CD4-positive, alpha-beta T cell (primary cell): ENCODE data around the gene CLCN2. TPM values are rescaled to one million over a fixed set of nuclear protein-coding genes. Genes with fewer than 3 reads are reported as not detected.
A peak's percentile ranks its signal among the peaks of the same experiment; 100 is the strongest.

Source experiments
- ATAC-seq: fragments of 200-7000 bp; cut with Tn5 transposase; one replicate; pipeline ENCODE4 v1.10.0; 2022; ENCODE audit warnings: mild to moderate bottlenecking; ENCODE audit not compliant: poor library complexity
- CTCF ChIA-PET: fragments of 350-600 bp; sonication (Branson Sonifier 250); formaldehyde crosslinking; loops from one replicate; lab custom pipeline; 2021; ENCODE audit warnings: antibody characterized with exemption, inconsistent platforms; lab: Charles Lee
- POLR2A ChIA-PET: fragments of 350-600 bp; sonication (Branson Sonifier 250); formaldehyde crosslinking; loops from one replicate; lab custom pipeline; 2021; ENCODE audit warnings: antibody characterized with exemption, inconsistent platforms; lab: Charles Lee
- DNase-seq, 14 experiments: peaks; one replicate each; pipeline ENCODE4 v3.0.0-alpha.2; 2013 to 2020; ENCODE audit warnings: mixed read lengths in 2 of 14
- H3K27ac ChIP-seq, 2 donors: one replicate each; pipeline versions ENCODE4 v1.5.1 to v1.7.0; 2013; ENCODE audit warnings: low read length in 2 of 2, low read depth in 1 of 2, mild to moderate bottlenecking in 1 of 2
- H3K27me3 ChIP-seq, 2 experiments: 1 replicate in 1 of 2; 2 replicates in 1 of 2; pipeline versions ENCODE4 v1.6.1 to v1.7.0; 2013; ENCODE audit warnings: low read length in 2 of 2, control low read depth in 1 of 2, mild to moderate bottlenecking in 1 of 2, moderate library complexity in 1 of 2; ENCODE audit not compliant: insufficient read depth in 2 of 2, control insufficient read depth in 1 of 2
- H3K36me3 ChIP-seq: one replicate; pipeline ENCODE4 v1.6.1; 2013; ENCODE audit warnings: low read length, control low read depth; ENCODE audit not compliant: insufficient read depth
- H3K4me1 ChIP-seq: one replicate; pipeline ENCODE4 v1.6.1; 2013; ENCODE audit warnings: low read length, control low read depth; ENCODE audit not compliant: insufficient read depth
- H3K4me3 ChIP-seq: one replicate; pipeline ENCODE4 v1.5.1; 2013; ENCODE audit warnings: mild to moderate bottlenecking, low read length, moderate library complexity
- H3K9me3 ChIP-seq, 2 experiments: 1 replicate in 1 of 2; 2 replicates in 1 of 2; pipeline versions ENCODE4 v1.6.1 to v1.7.0; 2013; ENCODE audit warnings: low read length in 2 of 2, mild to moderate bottlenecking in 2 of 2, control low read depth in 1 of 2, moderate library complexity in 1 of 2; ENCODE audit not compliant: control insufficient read depth in 1 of 2, insufficient read depth in 1 of 2
- H3K27ac Mint-ChIP-seq: one replicate; pipeline ENCODE4 v1.8.0; 2020; ENCODE audit warnings: mixed read lengths
- H3K27me3 Mint-ChIP-seq: one replicate; pipeline ENCODE4 v1.8.0; 2021; ENCODE audit warnings: mixed read lengths
- H3K36me3 Mint-ChIP-seq: one replicate; pipeline ENCODE4 v1.8.0; 2021; ENCODE audit warnings: low read depth, mixed read lengths
- H3K4me1 Mint-ChIP-seq: one replicate; pipeline ENCODE4 v1.8.0; 2021; ENCODE audit warnings: low read depth, mixed read lengths
- H3K4me3 Mint-ChIP-seq: one replicate; pipeline ENCODE4 v1.8.0; 2020; ENCODE audit warnings: mild to moderate bottlenecking, mixed read lengths
- H3K9me3 Mint-ChIP-seq: one replicate; pipeline ENCODE4 v1.8.0; 2020; ENCODE audit warnings: mixed read lengths
- intact Hi-C, 2 experiments: fragments of 100-400 bp; cut with DNase I in 1 of 2; cut with micrococcal nuclease in 1 of 2; formaldehyde crosslinking; loops; one replicate each; pipeline versions ENCODE4 v1.15.1 to v1.9.0; 2023 to 2025; cut with DNase I, micrococcal nuclease
- total RNA-seq, 174 experiments: library from RNA in 2 of 174; stranded (reverse) in 2 of 174; gene quantifications; one replicate each; pipeline ENCODE4 v1.2.3 and lab custom pipeline; 2021 to 2026
- TF ChIP-seq, protein P1 (sequence below): fragments of 200-600 bp; IDR thresholded peaks from one replicate; pipeline ENCODE4 v1.8.0; 2022; ENCODE audit warnings: antibody characterized with exemption, mild to moderate bottlenecking

CLCN2 gene
- total RNA-seq, 2 experiments from 2014 or later: 3.2 to 3.5 TPM

- DNase-seq (no peak), ATAC-seq (no peak)
- Mint-ChIP-seq H3K27me3 (peaks cover 15% of the 10 kb centered on the region), H3K27ac (no peak overlapping the region), H3K4me1 (peaks cover 6% of the 10 kb centered on the region), H3K36me3 (peaks cover 17% of the 10 kb centered on the region), H3K9me3 (no peaks in the 10 kb centered on the region), H3K4me3 (no peak overlapping the region)
- ChIA-PET POLR2A (interaction anchor here (1.0 to 1.1 kb wide), 4 partner anchors 9 to 440 kb away, joined by 3 to 7 read pairs (median 4); partner anchors contain the start of gene VPS8), CTCF (interaction anchor here (1.2 to 1.9 kb wide), 3 partner anchors 10 to 178 kb away, joined by 3 to 14 read pairs (median 8); partner anchors contain the start of genes CLCN2 and POLR2H)
- Histone ChIP-seq H3K9me3 (no peaks in the 10 kb centered on the region), H3K27ac (no peak overlapping the region), H3K36me3 (peaks cover 21% of the 10 kb centered on the region), H3K27me3 (peaks cover 0 to 15% of the 10 kb centered on the region in 2 experiments), H3K4me1 (peaks cover 5% of the 10 kb centered on the region), H3K4me3 (no peak overlapping the region)
- TF ChIP-seq, protein P1, sequence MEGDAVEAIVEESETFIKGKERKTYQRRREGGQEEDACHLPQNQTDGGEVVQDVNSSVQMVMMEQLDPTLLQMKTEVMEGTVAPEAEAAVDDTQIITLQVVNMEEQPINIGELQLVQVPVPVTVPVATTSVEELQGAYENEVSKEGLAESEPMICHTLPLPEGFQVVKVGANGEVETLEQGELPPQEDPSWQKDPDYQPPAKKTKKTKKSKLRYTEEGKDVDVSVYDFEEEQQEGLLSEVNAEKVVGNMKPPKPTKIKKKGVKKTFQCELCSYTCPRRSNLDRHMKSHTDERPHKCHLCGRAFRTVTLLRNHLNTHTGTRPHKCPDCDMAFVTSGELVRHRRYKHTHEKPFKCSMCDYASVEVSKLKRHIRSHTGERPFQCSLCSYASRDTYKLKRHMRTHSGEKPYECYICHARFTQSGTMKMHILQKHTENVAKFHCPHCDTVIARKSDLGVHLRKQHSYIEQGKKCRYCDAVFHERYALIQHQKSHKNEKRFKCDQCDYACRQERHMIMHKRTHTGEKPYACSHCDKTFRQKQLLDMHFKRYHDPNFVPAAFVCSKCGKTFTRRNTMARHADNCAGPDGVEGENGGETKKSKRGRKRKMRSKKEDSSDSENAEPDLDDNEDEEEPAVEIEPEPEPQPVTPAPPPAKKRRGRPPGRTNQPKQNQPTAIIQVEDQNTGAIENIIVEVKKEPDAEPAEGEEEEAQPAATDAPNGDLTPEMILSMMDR: no peak
- intact Hi-C loops: loop anchor here in 1 of 2 experiments (2.0 to 5.0 kb wide), 2 partner anchors 140 to 168 kb away; no protein-coding TSS in a partner anchor
Observed at GRCh38 chr3:184372296-184372821, 11.0 kb upstream of the CLCN2 start.

DNA sequence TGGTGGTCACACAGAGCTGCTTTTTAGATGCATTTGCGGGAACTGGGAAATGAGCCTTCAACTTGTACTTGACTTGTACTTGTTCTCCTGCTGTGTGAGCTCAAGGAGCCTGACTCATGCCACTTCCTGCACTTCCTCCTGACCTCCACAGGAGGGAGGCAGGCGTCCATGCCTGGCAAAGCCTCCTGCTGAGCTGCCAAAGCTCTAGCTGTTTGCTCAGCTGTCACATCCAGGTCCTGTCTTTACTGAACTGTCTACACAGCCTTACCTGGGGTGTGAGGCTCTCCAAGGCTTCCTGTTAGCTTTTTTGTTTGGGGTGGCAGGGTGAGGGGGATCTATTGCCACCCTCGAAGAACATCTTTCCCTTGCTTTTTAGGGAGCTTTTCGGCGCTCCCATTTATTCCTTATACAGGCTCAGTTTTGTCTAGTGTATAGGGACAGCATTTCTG, 10.2 kb upstream of the CLCN2 start:
- intact Hi-C loops: loop anchor here (1.0 to 5.0 kb wide), 3 partner anchors 141 to 173 kb away; no protein-coding TSS in a partner anchor

GRCh38 chr3:184368586-184369183, 7.3 kb upstream of the CLCN2 start:
- no peak for DNase-seq
- H3K36me3 ChIP-seq: peaks cover 21% of the 10 kb centered on the region
- Mint-ChIP-seq H3K4me3 (no peak overlapping the region), H3K36me3 (peaks cover 46% of the 10 kb centered on the region), H3K27ac (no peak overlapping the region), H3K4me1 (peaks cover 20% of the 10 kb centered on the region), H3K9me3 (no peaks in the 10 kb centered on the region), H3K27me3 (no peaks in the 10 kb centered on the region)
- POLR2A ChIA-PET: no interaction called here
- TF ChIP-seq, protein P1: no peak
- H3K4me3 ChIP-seq: no peak overlapping the region
- H3K27ac ChIP-seq: no peak overlapping the region
- no peaks in the 10 kb centered on the region for H3K27me3 ChIP-seq
- CTCF ChIA-PET: interaction anchor here (1.1 kb wide), 1 partner anchor 172 kb away, joined by 3 read pairs; no protein-coding TSS in a partner anchor
- ATAC-seq: no peak
- no peaks in the 10 kb centered on the region for H3K9me3 ChIP-seq
- H3K4me1 ChIP-seq: peaks cover 14% of the 10 kb centered on the region
- intact Hi-C loops: loop anchor here in 1 of 2 experiments (2.0 to 10.0 kb wide), 2 partner anchors 408 to 474 kb away; no protein-coding TSS in a partner anchor

More for the DNA sequence above, 10.2 kb upstream of the CLCN2 start:
- POLR2A ChIA-PET: interaction anchor here (0.6 to 1.2 kb wide), 6 partner anchors 8 to 440 kb away, joined by 3 to 7 read pairs (median 4); partner anchors contain the start of genes CLCN2, POLR2H and VPS8
- peak; percentile 100 for ATAC-seq
- CTCF ChIA-PET: interaction anchor here (0.6 to 1.9 kb wide), 8 partner anchors 9 to 414 kb away, joined by 3 to 14 read pairs (median 4); partner anchors contain the start of genes CLCN2, EPHB3 and POLR2H
- peaks cover 25% of the 10 kb centered on the region for H3K36me3 Mint-ChIP-seq
- H3K9me3 ChIP-seq: no peaks in the 10 kb centered on the region
- H3K27me3 ChIP-seq: peaks cover 0 to 10% of the 10 kb centered on the region in 2 experiments
- no peak overlapping the region for H3K4me3 Mint-ChIP-seq
- peaks cover 7% of the 10 kb centered on the region for H3K27me3 Mint-ChIP-seq
- H3K9me3 Mint-ChIP-seq: no peaks in the 10 kb centered on the region
- peak; percentile 42 to 83 (median 57) for DNase-seq
- no peak overlapping the region for H3K4me3 ChIP-seq
- no peak overlapping the region for H3K27ac Mint-ChIP-seq
- TF ChIP-seq, protein P1: peak; percentile 76
- peaks cover 6% of the 10 kb centered on the region for H3K4me1 Mint-ChIP-seq
- no peak overlapping the region for H3K27ac ChIP-seq
- peaks cover 5% of the 10 kb centered on the region for H3K4me1 ChIP-seq
- peaks cover 21% of the 10 kb centered on the region for H3K36me3 ChIP-seq
